Endothelial cell of umbilical vein (primary cell): Measurements from ENCODE around the gene ACTN1. TPM values are rescaled to one million over a fixed set of nuclear protein-coding genes. Genes with fewer than 3 reads are reported as not detected.

Source experiments
- BruUV-seq: library from RNA; stranded (reverse); fragments of 400-500 nt; replicated peaks from 2 replicates; lab custom pipeline; 2021; lab: Mats Ljungman, UMichigan
- CTCF ChIA-PET: fragments of 300-600, 350-600 bp; sonication (Branson Sonifier 250); formaldehyde crosslinking; loops from one replicate; lab custom pipeline; 2021; ENCODE audit warnings: antibody characterized with exemption, inconsistent platforms; lab: Charles Lee
- POLR2A ChIA-PET: fragments of 300-600, 350-600 bp; sonication (Branson Sonifier 250); formaldehyde crosslinking; loops from one replicate; lab custom pipeline; 2021; ENCODE audit warnings: antibody characterized with exemption, inconsistent platforms; lab: Charles Lee
- DNase-seq: peaks from one replicate; pipeline ENCODE4 v3.0.0-alpha.2; 2011; ENCODE audit warnings: low read depth, low spot score
- FAIRE-seq: peaks from 2 replicates; lab custom pipeline; 2011; peaks lifted over from hg19 to GRCh38; lab: Jason Lieb, UNC
- H2AFZ ChIP-seq: 2 replicates; pipeline ENCODE4 v1.6.0; 2012; ENCODE audit warnings: low read depth, low read length, control low read depth, inconsistent platforms
- H3K27ac ChIP-seq: 2 replicates; pipeline ENCODE4 v1.5.1; 2011; ENCODE audit warnings: low read depth, mild to moderate bottlenecking, control low read depth, low read length, moderate library complexity; ENCODE audit not compliant: insufficient read depth
- H3K27me3 ChIP-seq, 2 experiments: 2 replicates each; pipeline versions ENCODE4 v1.6.0 to v1.6.1; 2011; ENCODE audit warnings: low read length in 2 of 2, mixed read lengths in 1 of 2; ENCODE audit not compliant: control insufficient read depth in 2 of 2, insufficient read depth in 2 of 2
- H3K36me3 ChIP-seq, 2 experiments: 2 replicates in 1 of 2; 3 replicates in 1 of 2; pipeline ENCODE4 v1.5.1; 2011; ENCODE audit warnings: low read length in 2 of 2, mild to moderate bottlenecking in 1 of 2, moderate library complexity in 1 of 2; ENCODE audit not compliant: control insufficient read depth in 2 of 2, insufficient read depth in 2 of 2; ENCODE audit errors: extremely low read depth in 1 of 2
- H3K4me1 ChIP-seq: 3 replicates; pipeline ENCODE4 v1.5.1; 2011; ENCODE audit warnings: mild to moderate bottlenecking, low read length; ENCODE audit not compliant: control insufficient read depth, insufficient read depth; ENCODE audit errors: extremely low read depth
- H3K4me2 ChIP-seq: 2 replicates; pipeline ENCODE4 v1.6.1; 2011; ENCODE audit warnings: low read length, control low read depth, mixed read lengths; ENCODE audit not compliant: insufficient read depth
- H3K4me3 ChIP-seq, 3 experiments: fragments of 200-600 bp in 1 of 3; sonication (generic), shearing (Covaris generic) in 1 of 3; replicated peaks in 1 of 3; 2 replicates each; pipeline ENCODE4 v1.5.1; 2011 to 2016; ENCODE audit warnings: control low read depth in 3 of 3, low read length in 3 of 3, mild to moderate bottlenecking in 2 of 3, inconsistent platforms in 1 of 3, low read depth in 1 of 3, moderate library complexity in 1 of 3; ENCODE audit not compliant: insufficient read depth in 1 of 3
- H3K79me2 ChIP-seq: 2 replicates; pipeline ENCODE4 v1.6.0; 2012; ENCODE audit warnings: low read length, inconsistent platforms; ENCODE audit not compliant: control insufficient read depth, insufficient read depth
- H3K9ac ChIP-seq: replicated peaks from 2 replicates; pipeline ENCODE3; 2011; ENCODE audit warnings: low read length, control low read depth; ENCODE audit not compliant: insufficient read depth; ENCODE audit errors: extremely low read depth
- H3K9me1 ChIP-seq: replicated peaks from 3 replicates; pipeline ENCODE4 v1.6.0; 2011; ENCODE audit warnings: mild to moderate bottlenecking, low read length; ENCODE audit not compliant: control insufficient read depth, insufficient read depth; ENCODE audit errors: extremely low read depth
- H3K9me3 ChIP-seq: replicated peaks from 2 replicates; pipeline ENCODE4 v1.5.1; 2012; ENCODE audit warnings: low read length, inconsistent platforms; ENCODE audit not compliant: control insufficient read depth, insufficient read depth
- H4K20me1 ChIP-seq: replicated peaks from 2 replicates; pipeline ENCODE3; 2011; ENCODE audit warnings: mild to moderate bottlenecking, low read length; ENCODE audit not compliant: control insufficient read depth, insufficient read depth; ENCODE audit errors: extremely low read depth
- EZH2 ChIP-seq: IDR thresholded peaks from 2 replicates; pipeline ENCODE4 v1.6.1; 2012; ENCODE audit warnings: borderline replicate concordance, low read depth, mild to moderate bottlenecking, moderate library complexity, low read length, inconsistent platforms; ENCODE audit not compliant: severe bottlenecking
- FOS ChIP-seq: IDR thresholded peaks from 2 replicates; pipeline ENCODE4 v1.6.1; 2011; ENCODE audit warnings: mild to moderate bottlenecking, low read length, moderate library complexity, borderline replicate concordance; ENCODE audit not compliant: insufficient read depth
- GATA2 ChIP-seq: IDR thresholded peaks from 2 replicates; pipeline ENCODE4 v1.7.0; 2011; ENCODE audit warnings: low read depth, mild to moderate bottlenecking, moderate library complexity, mixed read lengths, low read length; ENCODE audit not compliant: insufficient read length, insufficient read depth
- JUN ChIP-seq: IDR thresholded peaks from 2 replicates; pipeline ENCODE4 v1.6.1; 2011; ENCODE audit warnings: borderline replicate concordance, low read depth; ENCODE audit not compliant: insufficient read length, insufficient read depth
- MYC ChIP-seq: IDR thresholded peaks from one replicate; pipeline ENCODE4 v1.6.1; 2011; ENCODE audit warnings: mild to moderate bottlenecking, low read depth, low read length
- POLR2A ChIP-seq: IDR thresholded peaks from 2 replicates; pipeline ENCODE4 v1.6.1; 2012; ENCODE audit warnings: low read depth, mild to moderate bottlenecking, control low read depth, low read length
- POLR2AphosphoS5 ChIP-seq: IDR thresholded peaks from 2 replicates; pipeline ENCODE4 v1.6.1; 2012; ENCODE audit warnings: low read depth, mild to moderate bottlenecking, control low read depth, low read length, moderate library complexity; ENCODE audit not compliant: insufficient read depth
- dilution Hi-C: fragments of 300-500 bp; cut with MboI; formaldehyde crosslinking; loops from one replicate; pipeline ENCODE4 v1.15.0; 2019; ENCODE audit warnings: low sequenced_read_pairs; ENCODE audit not compliant: extremely low pct_ligation_motif_present
- intact Hi-C: fragments of 100-400 bp; cut with micrococcal nuclease; formaldehyde crosslinking; loops from one replicate; pipeline ENCODE4 v1.10.0; 2022
- polyA plus RNA-seq, 4 experiments: library from polyadenylated mRNA; depleted of rRNA in 3 of 4; stranded (reverse) in 3 of 4; unstranded in 1 of 4; fragments of >200 nt; gene quantifications; 2 replicates each; pipeline versions ENCODE4 v1.2.1 to v1.2.3, GENCODE V29; 2011 to 2012; ENCODE audit warnings: missing spikeins in 1 of 4
- total RNA-seq: library from RNA; stranded (reverse); gene quantifications from 2 replicates; pipeline ENCODE4 v1.2.3, GENCODE V29; 2021
- TF ChIP-seq, protein P1 (sequence below): IDR thresholded peaks from 2 replicates; pipeline ENCODE4 v1.6.1; 2011; ENCODE audit not compliant: insufficient read depth, insufficient read length
- TF ChIP-seq, protein P2 (sequence below), 2 donors: IDR thresholded peaks; 1 replicate in 1 of 2; 2 replicates in 1 of 2; pipeline ENCODE4 v1.5.1; 2011; ENCODE audit warnings: low read length in 2 of 2, mild to moderate bottlenecking in 2 of 2, moderate library complexity in 2 of 2, control low read depth in 1 of 2, inconsistent platforms in 1 of 2, low read depth in 1 of 2; ENCODE audit not compliant: insufficient read depth in 1 of 2; ENCODE audit errors: extremely low read depth in 1 of 2

ACTN1 gene
- total and polyA plus RNA-seq, 2 donors (not counting 3 experiments of a cell fraction or from before 2014, with no cell fraction given), result 442 to 463 TPM

DNA sequence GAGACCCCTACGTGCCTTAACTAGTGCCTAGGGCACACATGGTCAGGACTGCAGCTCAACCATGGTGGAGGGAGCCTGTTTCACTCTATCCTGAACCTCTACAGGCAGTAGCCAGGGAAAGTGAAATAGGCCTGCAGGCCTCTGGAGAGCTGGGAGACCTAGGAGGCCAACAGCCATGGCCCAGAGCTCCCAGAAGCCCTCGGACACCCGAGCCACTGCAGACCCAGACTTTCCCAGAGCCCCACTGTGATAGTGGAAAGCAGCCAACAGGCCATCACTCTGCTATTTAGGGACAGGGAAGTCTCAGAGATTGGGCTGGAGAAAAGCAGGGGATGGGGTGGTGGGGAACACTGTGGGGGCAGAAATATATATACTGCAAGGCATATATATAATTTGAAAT, 129.7 kb downstream of the ACTN1 start:
- BruUV-seq, result no TSS peak
- no peak for TF ChIP-seq GATA2
- TF ChIP-seq POLR2A, result no peak
- no peak for TF ChIP-seq JUN
- TF ChIP-seq MYC, result no peak
- TF ChIP-seq FOS, result no peak
- TF ChIP-seq EZH2, result no peak
- TF ChIP-seq, protein P1, sequence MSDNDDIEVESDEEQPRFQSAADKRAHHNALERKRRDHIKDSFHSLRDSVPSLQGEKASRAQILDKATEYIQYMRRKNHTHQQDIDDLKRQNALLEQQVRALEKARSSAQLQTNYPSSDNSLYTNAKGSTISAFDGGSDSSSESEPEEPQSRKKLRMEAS, result no peak
- TF ChIP-seq POLR2AphosphoS5, result no peak
- TF ChIP-seq, protein P2, sequence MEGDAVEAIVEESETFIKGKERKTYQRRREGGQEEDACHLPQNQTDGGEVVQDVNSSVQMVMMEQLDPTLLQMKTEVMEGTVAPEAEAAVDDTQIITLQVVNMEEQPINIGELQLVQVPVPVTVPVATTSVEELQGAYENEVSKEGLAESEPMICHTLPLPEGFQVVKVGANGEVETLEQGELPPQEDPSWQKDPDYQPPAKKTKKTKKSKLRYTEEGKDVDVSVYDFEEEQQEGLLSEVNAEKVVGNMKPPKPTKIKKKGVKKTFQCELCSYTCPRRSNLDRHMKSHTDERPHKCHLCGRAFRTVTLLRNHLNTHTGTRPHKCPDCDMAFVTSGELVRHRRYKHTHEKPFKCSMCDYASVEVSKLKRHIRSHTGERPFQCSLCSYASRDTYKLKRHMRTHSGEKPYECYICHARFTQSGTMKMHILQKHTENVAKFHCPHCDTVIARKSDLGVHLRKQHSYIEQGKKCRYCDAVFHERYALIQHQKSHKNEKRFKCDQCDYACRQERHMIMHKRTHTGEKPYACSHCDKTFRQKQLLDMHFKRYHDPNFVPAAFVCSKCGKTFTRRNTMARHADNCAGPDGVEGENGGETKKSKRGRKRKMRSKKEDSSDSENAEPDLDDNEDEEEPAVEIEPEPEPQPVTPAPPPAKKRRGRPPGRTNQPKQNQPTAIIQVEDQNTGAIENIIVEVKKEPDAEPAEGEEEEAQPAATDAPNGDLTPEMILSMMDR (IDR thresholded peaks at IDR 0.05; ENCODE audit: extremely low read depth in 1 of 2, insufficient read depth in 1 of 2, low read depth in 1 of 2, low read length in 2 of 2), result no peak
- dilution Hi-C loops, result no loop called here
- ChIA-PET POLR2A (no interaction called here), CTCF (interaction anchor here (1.4 to 1.9 kb wide), 4 partner anchors 14 to 965 kb away, joined by 3 to 10 read pairs (median 4); no protein-coding TSS in a partner anchor)
- no peaks in the 10 kb centered on the region for H4K20me1 ChIP-seq
- no peak overlapping the region for H2AFZ ChIP-seq
- H3K27ac ChIP-seq, result no peak overlapping the region
- no peaks in the 10 kb centered on the region for H3K36me3 ChIP-seq
- intact Hi-C loops, result no loop called here
- no peak overlapping the region for H3K9ac ChIP-seq
- H3K9me1 ChIP-seq, result no peaks in the 10 kb centered on the region
- H3K9me3 ChIP-seq, result no peaks in the 10 kb centered on the region
- no peak for DNase-seq
- no peaks in the 10 kb centered on the region for H3K79me2 ChIP-seq
- no peaks in the 10 kb centered on the region for H3K4me1 ChIP-seq
- no peaks in the 10 kb centered on the region for H3K27me3 ChIP-seq
- H3K4me2 ChIP-seq, result no peak overlapping the region
- FAIRE-seq, result no peak
- no peak overlapping the region for H3K4me3 ChIP-seq
